GM12891 (cell line): ENCODE results near the gene PEX7.

Experiments
- POLR2A ChIP-seq: IDR thresholded peaks from 2 replicates; pipeline ENCODE4 v1.6.1; 2011; ENCODE audit warnings: low read depth, low read length, control low read depth
- POLR2AphosphoS5 ChIP-seq: IDR thresholded peaks from 2 replicates; pipeline ENCODE4 v1.6.1; 2011; ENCODE audit warnings: low read depth, low read length, control low read depth
- POU2F2 ChIP-seq: IDR thresholded peaks from 2 replicates; pipeline ENCODE4 v1.6.1; 2011; ENCODE audit warnings: low read depth, mild to moderate bottlenecking, control low read depth, low read length, moderate library complexity
- SPI1 ChIP-seq: IDR thresholded peaks from 2 replicates; pipeline ENCODE4 v1.6.1; 2011; ENCODE audit warnings: low read depth, low read length, control low read depth
- TAF1 ChIP-seq: IDR thresholded peaks from 2 replicates; pipeline ENCODE4 v1.6.1; 2011; ENCODE audit warnings: low read depth, low read length, control low read depth

DNA sequence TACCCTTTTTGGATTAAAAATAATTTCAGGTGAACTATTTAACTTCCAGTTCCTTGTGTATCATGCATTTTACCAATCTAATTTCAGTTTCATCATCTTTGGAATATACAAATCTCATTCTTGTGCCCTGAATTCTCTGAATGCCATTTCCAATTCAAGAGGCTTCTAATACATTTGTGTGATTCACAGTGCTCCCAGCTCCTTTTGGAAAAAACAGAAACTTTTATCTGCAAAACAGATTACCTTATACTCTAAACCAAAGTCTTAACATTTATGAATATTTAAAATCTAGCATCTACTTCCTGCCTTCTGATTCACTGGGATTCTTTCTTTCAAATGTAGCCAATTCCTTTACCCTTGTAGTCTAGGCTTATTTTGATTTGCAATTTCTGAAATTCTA lies 11.1 kb upstream of the PEX7 start:
- no peak for TF ChIP-seq POLR2AphosphoS5
- no peak for TF ChIP-seq POLR2A
- no peak for TF ChIP-seq TAF1
- no peak for TF ChIP-seq SPI1
- no peak for TF ChIP-seq POU2F2
